ENCODE results near the gene ZNF583.
A peak's percentile ranks its signal among the peaks of the same experiment; 100 is the strongest.

The ZNF583 gene

GRCh38 chr19:56372281-56372680 lies 31.9 kb upstream of the ZNF583 start:
- no peak for TF ChIP-seq CTCF (IDR thresholded peaks at IDR 0.05; ENCODE audit: extremely low read depth, missing control alignments)
- no peak for DNase-seq (ENCODE audit: low spot score)

GRCh38 chr19:56377105-56377924 lies 26.8 kb upstream of the ZNF583 start:
- no peak for TF ChIP-seq CTCF (IDR thresholded peaks at IDR 0.05; ENCODE audit: extremely low read depth, missing control alignments)
- DNase-seq (ENCODE audit: low spot score) = no peak

- no peak for DNase-seq (ENCODE audit: low spot score)
These were observed 20.1 kb upstream of the ZNF583 start for GRCh38 chr19:56383826-56384605.

GRCh38 chr19:56393119-56394012 lies 10.8 kb upstream of the ZNF583 start, which contains the start of gene ZNF582:
Gene ZNF582, minus strand, starts transcription at chr19:56393534. Its CDS starts 1,782 bp downstream, at chr19:56391752.
- peak; percentile 68 for TF ChIP-seq CTCF (IDR thresholded peaks at IDR 0.05; ENCODE audit: extremely low read depth, missing control alignments)
- peak; percentile 92 for DNase-seq (ENCODE audit: low spot score)

More at GRCh38 chr19:56383826-56384605, 20.1 kb upstream of the ZNF583 start:
- no peak for TF ChIP-seq CTCF (IDR thresholded peaks at IDR 0.05; ENCODE audit: extremely low read depth, missing control alignments)

- DNase-seq (ENCODE audit: low spot score) = no peak
These were observed 5.3 kb upstream of the ZNF583 start for GRCh38 chr19:56398809-56399208.

GRCh38 chr19:56400485-56400884 lies 3.6 kb upstream of the ZNF583 start:
- TF ChIP-seq CTCF (IDR thresholded peaks at IDR 0.05; ENCODE audit: extremely low read depth, missing control alignments) = no peak
- no peak for DNase-seq (ENCODE audit: low spot score)

More at GRCh38 chr19:56398809-56399208, 5.3 kb upstream of the ZNF583 start:
- TF ChIP-seq CTCF (IDR thresholded peaks at IDR 0.05; ENCODE audit: extremely low read depth, missing control alignments) = no peak
